Measurements from ENCODE around the gene MIAT. TPM values are rescaled to one million over a fixed set of nuclear protein-coding genes. Genes with fewer than 3 reads are reported as not detected.

The MIAT gene
- total and polyA plus RNA-seq, 2 of the 13 experiments (the other 11 are each of a cell fraction or from before 2014, with no cell fraction given): 0.04 TPM; not detected in 1

GRCh38 chr22:26610996-26611395 lies 46.4 kb upstream of the MIAT start:
- CTCF ChIA-PET (ENCODE audit: low intra/inter-chr PET ratio, low total read pairs): no interaction called here
- FAIRE-seq: no peak
- Histone ChIP-seq H3K4me3 (replicated peaks in 1 of 3; ENCODE audit: insufficient read depth in 1 of 3, low read depth in 2 of 3, low read length in 3 of 3) (no peak overlapping the region), H3K4me1 (ENCODE audit: insufficient read depth, low read length) (no peaks in the 10 kb centered on the region), H3K27ac (ENCODE audit: extremely low read length, insufficient read depth, low read length) (no peak overlapping the region), H3K9ac (ENCODE audit: insufficient read depth, low read depth, low read length) (no peak overlapping the region), H3K79me2 (ENCODE audit: insufficient read depth, low read length) (no peaks in the 10 kb centered on the region), H3K36me3 (replicated peaks in 1 of 2; ENCODE audit: control insufficient read depth in 1 of 2, insufficient read depth in 2 of 2, low read length in 2 of 2) (no peaks in the 10 kb centered on the region), H4K20me1 (ENCODE audit: insufficient read depth, low read length) (no peaks in the 10 kb centered on the region), H2AFZ (ENCODE audit: low read length) (no peak overlapping the region), H3K27me3 (ENCODE audit: control insufficient read depth in 1 of 2, insufficient read depth in 2 of 2, low read length in 2 of 2) (peaks cover 0 to 11% of the 10 kb centered on the region in 2 experiments; a peak in 2 of 5 replicates), H3K4me2 (ENCODE audit: low read depth, low read length) (no peak overlapping the region), H3K9me3 (ENCODE audit: low read length) (no peaks in the 10 kb centered on the region)
- DNase-seq (ENCODE audit: low spot score): no peak
- ATAC-seq: no peak
- POLR2A ChIA-PET: no interaction called here
- no TSS peak for BruUV-seq (replicated peaks)
- WGBS (ENCODE audit: low lambda C conversion rate): 11% methylated on average over 1 of the region's 2 CpGs
- no peak for TF ChIP-seq SOX5 (CRISPR knock-in tag; IDR thresholded peaks at IDR 0.05; ENCODE audit: borderline replicate concordance)
- TF ChIP-seq ZNF629 (CRISPR knock-in tag; conservative IDR thresholded peaks at IDR 0.05): peak; percentile 40
- TF ChIP-seq TBP (CRISPR knock-in tag; IDR thresholded peaks at IDR 0.05): no peak
- TF ChIP-seq AKAP8 (CRISPR knock-in tag; IDR thresholded peaks at IDR 0.05): no peak
- in situ Hi-C loops (cut with HindIII; ENCODE audit: extremely low pct_ligation_motif_present, low pct_unique_long_range_greater_than_20kb): no loop called here
- intact Hi-C loops (cut with micrococcal nuclease; ENCODE audit: unreplicated experiment): no loop called here

DNA sequence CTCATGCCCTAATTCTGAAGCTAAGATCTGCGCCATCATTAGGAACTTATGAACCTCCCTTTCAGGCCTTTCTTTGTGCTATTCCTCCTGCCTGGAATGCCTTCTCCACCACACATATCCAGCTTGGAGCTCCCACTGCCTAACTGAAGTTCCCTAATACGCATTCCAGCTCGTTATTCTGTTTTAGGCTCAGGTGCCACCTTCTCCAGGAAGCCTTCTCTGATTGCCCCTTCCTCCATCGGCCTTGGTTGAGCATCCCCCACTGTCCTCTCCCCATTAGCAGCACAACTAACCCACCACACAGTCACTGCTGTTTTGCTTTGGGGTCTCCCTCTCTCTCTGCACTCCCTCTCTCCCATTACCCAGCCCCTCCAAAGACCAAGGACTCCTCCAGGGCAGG lies 44.7 kb upstream of the MIAT start:
- Histone ChIP-seq H3K9me3 (ENCODE audit: low read length) (no peaks in the 10 kb centered on the region), H3K9ac (ENCODE audit: insufficient read depth, low read depth, low read length) (no peak overlapping the region), H2AFZ (ENCODE audit: low read length) (no peak overlapping the region), H3K4me1 (ENCODE audit: insufficient read depth, low read length) (no peaks in the 10 kb centered on the region), H4K20me1 (ENCODE audit: insufficient read depth, low read length) (no peaks in the 10 kb centered on the region), H3K27me3 (ENCODE audit: control insufficient read depth in 1 of 2, insufficient read depth in 2 of 2, low read length in 2 of 2) (peaks cover 0 to 14% of the 10 kb centered on the region in 2 experiments; a peak in 2 of 5 replicates), H3K79me2 (ENCODE audit: insufficient read depth, low read length) (no peaks in the 10 kb centered on the region), H3K36me3 (replicated peaks in 1 of 2; ENCODE audit: control insufficient read depth in 1 of 2, insufficient read depth in 2 of 2, low read length in 2 of 2) (no peaks in the 10 kb centered on the region), H3K27ac (ENCODE audit: extremely low read length, insufficient read depth, low read length) (no peak overlapping the region), H3K4me3 (replicated peaks in 1 of 3; ENCODE audit: insufficient read depth in 1 of 3, low read depth in 2 of 3, low read length in 3 of 3) (no peak overlapping the region), H3K4me2 (ENCODE audit: low read depth, low read length) (no peak overlapping the region)
- no TSS peak for BruUV-seq (replicated peaks)
- no peak for FAIRE-seq
- WGBS (ENCODE audit: low lambda C conversion rate): 21% methylated on average over 4 of the region's 4 CpGs
- POLR2A ChIA-PET: no interaction called here
- intact Hi-C loops (cut with micrococcal nuclease; ENCODE audit: unreplicated experiment) (no loop called here), in situ Hi-C loops (cut with HindIII; ENCODE audit: extremely low pct_ligation_motif_present, low pct_unique_long_range_greater_than_20kb) (no loop called here)
- TF ChIP-seq, protein P1, sequence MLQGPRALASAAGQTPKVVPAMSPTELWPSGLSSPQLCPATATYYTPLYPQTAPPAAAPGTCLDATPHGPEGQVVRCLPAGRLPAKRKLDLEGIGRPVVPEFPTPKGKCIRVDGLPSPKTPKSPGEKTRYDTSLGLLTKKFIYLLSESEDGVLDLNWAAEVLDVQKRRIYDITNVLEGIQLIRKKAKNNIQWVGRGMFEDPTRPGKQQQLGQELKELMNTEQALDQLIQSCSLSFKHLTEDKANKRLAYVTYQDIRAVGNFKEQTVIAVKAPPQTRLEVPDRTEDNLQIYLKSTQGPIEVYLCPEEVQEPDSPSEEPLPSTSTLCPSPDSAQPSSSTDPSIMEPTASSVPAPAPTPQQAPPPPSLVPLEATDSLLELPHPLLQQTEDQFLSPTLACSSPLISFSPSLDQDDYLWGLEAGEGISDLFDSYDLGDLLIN (CRISPR knock-in tag; IDR thresholded peaks at IDR 0.05; ENCODE audit: borderline replicate concordance): no peak
- TF ChIP-seq AGO1 (IDR thresholded peaks at IDR 0.05; ENCODE audit: low read depth, low read length, poor library complexity, severe bottlenecking) (no peak), ZNF660 (CRISPR knock-in tag; IDR thresholded peaks at IDR 0.05; ENCODE audit: borderline replicate concordance, low read depth) (no peak), CREM (IDR thresholded peaks at IDR 0.05) (no peak), CREM (CRISPR knock-in tag; IDR thresholded peaks at IDR 0.05) (no peak), ZNF644 (CRISPR knock-in tag; IDR thresholded peaks at IDR 0.05; ENCODE audit: low read depth) (no peak), NR0B2 (CRISPR knock-in tag; IDR thresholded peaks at IDR 0.05) (no peak), HHEX (CRISPR knock-in tag; IDR thresholded peaks at IDR 0.05) (no peak), ZNF367 (CRISPR knock-in tag; IDR thresholded peaks at IDR 0.05; ENCODE audit: borderline replicate concordance) (no peak), EEA1 (CRISPR knock-in tag; IDR thresholded peaks at IDR 0.05; ENCODE audit: borderline replicate concordance) (no peak), ATF7-NPFF (CRISPR knock-in tag; IDR thresholded peaks at IDR 0.05; ENCODE audit: low read depth) (no peak), ZNF24 (IDR thresholded peaks at IDR 0.05) (no peak), ZNF839 (CRISPR knock-in tag; IDR thresholded peaks at IDR 0.05; ENCODE audit: borderline replicate concordance) (no peak), ZNF256 (CRISPR knock-in tag; conservative IDR thresholded peaks at IDR 0.05) (no peak), PCBP1 (IDR thresholded peaks at IDR 0.05; ENCODE audit: borderline replicate concordance, low read depth, low read length) (no peak), ZNF138 (CRISPR knock-in tag; IDR thresholded peaks at IDR 0.05; ENCODE audit: low read depth) (no peak), NFKB2 (CRISPR knock-in tag; IDR thresholded peaks at IDR 0.05; ENCODE audit: borderline replicate concordance) (no peak)
- ATAC-seq: no peak
- CTCF ChIA-PET (ENCODE audit: low intra/inter-chr PET ratio, low total read pairs): no interaction called here
- DNase-seq (ENCODE audit: low spot score): no peak
